H1 (cell line): ENCODE data around the gene NHLH1. TPM values are rescaled to one million over a fixed set of nuclear protein-coding genes. Genes with fewer than 3 reads are reported as not detected.

Experiments
- ATF2 ChIP-seq: IDR thresholded peaks from 2 replicates; pipeline ENCODE4 v1.6.1; 2012; ENCODE audit warnings: low read length, inconsistent platforms
- BACH1 ChIP-seq: IDR thresholded peaks from 2 replicates; pipeline ENCODE4 v1.6.1; 2012; ENCODE audit warnings: low read length, improper control_type of control experiment
- BCL11A ChIP-seq, 2 experiments: IDR thresholded peaks; one replicate each; pipeline ENCODE4 v1.6.1; 2011; ENCODE audit warnings: low read depth in 2 of 2, low read length in 2 of 2, mild to moderate bottlenecking in 2 of 2
- BRCA1 ChIP-seq: IDR thresholded peaks from 2 replicates; pipeline ENCODE4 v1.6.1; 2012; ENCODE audit warnings: low read depth, low read length, improper control_type of control experiment
- CHD1 ChIP-seq: IDR thresholded peaks from 2 replicates; pipeline ENCODE4 v1.6.1; 2012; ENCODE audit warnings: low read depth, low read length, improper control_type of control experiment
- CHD2 ChIP-seq: IDR thresholded peaks from 2 replicates; pipeline ENCODE4 v1.6.1; 2012; ENCODE audit warnings: low read length, improper control_type of control experiment
- CREB1 ChIP-seq: IDR thresholded peaks from 2 replicates; pipeline ENCODE4 v1.6.1; 2012; ENCODE audit warnings: inconsistent platforms
- E2F6 ChIP-seq: IDR thresholded peaks from 2 replicates; pipeline ENCODE4 v1.6.1; 2012; ENCODE audit warnings: inconsistent platforms
- EGR1 ChIP-seq: IDR thresholded peaks from 2 replicates; pipeline ENCODE4 v1.6.1; 2011; ENCODE audit warnings: low read depth, low read length, borderline replicate concordance
- EP300 ChIP-seq, 2 experiments: IDR thresholded peaks; 1 replicate in 1 of 2; 2 replicates in 1 of 2; pipeline ENCODE4 v1.6.1; 2011 to 2012; ENCODE audit warnings: low read depth in 2 of 2, low read length in 2 of 2, mild to moderate bottlenecking in 2 of 2, borderline replicate concordance in 1 of 2, inconsistent platforms in 1 of 2, moderate library complexity in 1 of 2
- GTF2F1 ChIP-seq: IDR thresholded peaks from 2 replicates; pipeline ENCODE4 v1.6.1; 2012; ENCODE audit warnings: low read depth, low read length, improper control_type of control experiment, borderline replicate concordance
- HDAC6 ChIP-seq: IDR thresholded peaks from one replicate; pipeline ENCODE4 v1.7.1; 2012; ENCODE audit warnings: low read depth, mild to moderate bottlenecking, inconsistent platforms, low read length, moderate library complexity
- JUND ChIP-seq: IDR thresholded peaks from 2 replicates; pipeline ENCODE4 v1.6.1; 2011; ENCODE audit warnings: mild to moderate bottlenecking, improper control_type of control experiment, low read length
- SRF ChIP-seq: IDR thresholded peaks from 2 replicates; pipeline ENCODE4 v1.6.1; 2011; ENCODE audit warnings: mild to moderate bottlenecking, low read depth, low read length, moderate library complexity
- TAF1 ChIP-seq: IDR thresholded peaks from 2 replicates; pipeline ENCODE4 v1.6.1; 2011; ENCODE audit warnings: mild to moderate bottlenecking, low read depth, low read length
- polyA plus RNA-seq, 7 experiments: library from polyadenylated mRNA; depleted of rRNA in 3 of 7; stranded (reverse) in 5 of 7; unstranded in 2 of 7; fragments of >200 nt in 5 of 7; fragments of 200-250 nt in 2 of 7; gene quantifications; 1 replicate in 5 of 7; 2 replicates in 1 of 7; 4 replicates in 1 of 7; pipeline versions ENCODE4 v1.2.1 to v1.2.3, GENCODE V29; 2011 to 2013; ENCODE audit warnings: missing spikeins in 2 of 7, mixed read lengths in 2 of 7
- total RNA-seq: library from RNA; stranded (reverse); fragmentation: NEBNext Ultra II Directional; extraction: Animal tissue kit (Norgen Biotek cat#: 25700); gene quantifications from 2 replicates; pipeline ENCODE4 v1.2.1, GENCODE V29; 2021

Gene NHLH1
- total and polyA plus RNA-seq, 2 of the 8 experiments (the other 6 are each of a cell fraction or from before 2014, with no cell fraction given) = 0.39 to 0.91 TPM

- no peak for TF ChIP-seq BCL11A (IDR thresholded peaks at IDR 0.05; ENCODE audit: low read depth in 2 of 2, low read length in 2 of 2)
- no peak for TF ChIP-seq E2F6
- TF ChIP-seq CHD1 = no peak
- peak; percentile 53 to 100; a peak in 2 of 3 replicates for TF ChIP-seq EP300 (IDR thresholded peaks at IDR 0.05; ENCODE audit: borderline replicate concordance in 1 of 2, low read depth in 2 of 2, low read length in 2 of 2)
- TF ChIP-seq CHD2 = 0 out of 2 replicates have a peak, but pooled peaks have one; percentile 11
- no peak for TF ChIP-seq SRF
- TF ChIP-seq EGR1 = no peak
- no peak for TF ChIP-seq ATF2
- TF ChIP-seq GTF2F1 = no peak
- no peak; the same call in 1 of the 2 replicates for TF ChIP-seq BACH1
- no peak for TF ChIP-seq HDAC6
- TF ChIP-seq JUND = peak; percentile 99
- TF ChIP-seq TAF1 = peak; percentile 65; the same call in 1 of the 2 replicates
- peak; percentile 70 for TF ChIP-seq CREB1
- no peak for TF ChIP-seq BRCA1
These were observed 33.4 kb downstream of the NHLH1 start, which contains the start of gene VANGL2 (continued) for GRCh38 chr1:160400223-160400645.
